K562 (cell line): ENCODE measurements around the gene TDRD9. TPM values are rescaled to one million over a fixed set of nuclear protein-coding genes. Genes with fewer than 3 reads are reported as not detected.

Experiments used
- ATAC-seq: fragments of 200-7000 bp; cut with Tn5 transposase; 3 replicates; pipeline ENCODE4 v1.9.1; 2020; ENCODE audit warnings: moderate library complexity
- BruUV-seq: library from RNA; stranded (reverse); fragments of 400-500 nt; replicated peaks from 2 replicates; lab custom pipeline; 2021; lab: Mats Ljungman, UMichigan
- CTCF ChIA-PET: fragments of 300-600 bp; formaldehyde crosslinking; extraction: SDS; loops from one replicate; lab custom pipeline; 2021; ENCODE audit warnings: low intra/inter-chr PET ratio; lab: Yijun Ruan, JAX
- POLR2A ChIA-PET: fragments of 300-600, 350-650 bp; sonication (Branson Sonifier 250); formaldehyde crosslinking; extraction: SDS; loops from one replicate; lab custom pipeline; 2021; ENCODE audit warnings: antibody characterized with exemption, inconsistent platforms; lab: Yijun Ruan, JAX
- DNase-seq, 4 experiments: peaks; one replicate each; pipeline versions ENCODE4 v3.0.0 to v3.0.0-alpha.2; 2011 to 2018; ENCODE audit warnings: low spot score in 3 of 4, mixed read lengths in 3 of 4; ENCODE audit errors: extremely low read depth in 1 of 4
- FAIRE-seq: peaks from 2 replicates; lab custom pipeline; 2011; peaks lifted over from hg19 to GRCh38; lab: Jason Lieb, UNC
- H2AFZ ChIP-seq: 2 replicates; pipeline ENCODE4 v1.6.0; 2011; ENCODE audit warnings: low read depth, low read length, control low read depth, inconsistent platforms
- H3K27ac ChIP-seq: fragments of 200-600 bp; 3 replicates; pipeline ENCODE4 v1.8.0; 2011; ENCODE audit warnings: low read depth, mild to moderate bottlenecking, control low read depth, inconsistent platforms, low read length, moderate library complexity, mixed read lengths; ENCODE audit errors: extremely low read depth
- H3K27me3 ChIP-seq, 2 experiments: fragments of 300-600 bp in 1 of 2; 2 replicates in 1 of 2; 3 replicates in 1 of 2; pipeline versions ENCODE4 v1.6.0 to v1.8.0; 2011; ENCODE audit warnings: inconsistent platforms in 2 of 2, low read length in 2 of 2, mild to moderate bottlenecking in 1 of 2, mixed read lengths in 1 of 2, moderate library complexity in 1 of 2; ENCODE audit not compliant: control insufficient read depth in 2 of 2, insufficient read depth in 2 of 2
- H3K36me3 ChIP-seq: fragments of 300-600 bp; 3 replicates; pipeline ENCODE4 v1.8.0; 2011; ENCODE audit warnings: mild to moderate bottlenecking, low read length, inconsistent platforms; ENCODE audit not compliant: control insufficient read depth, insufficient read depth
- H3K4me1 ChIP-seq, 2 experiments: fragments of 200-600 bp in 1 of 2; replicated peaks in 1 of 2; 2 replicates in 1 of 2; 3 replicates in 1 of 2; pipeline versions ENCODE4 v1.5.1 to v1.8.0; 2011; ENCODE audit warnings: inconsistent platforms in 2 of 2, low read length in 2 of 2, mild to moderate bottlenecking in 1 of 2, mixed read lengths in 1 of 2, moderate library complexity in 1 of 2; ENCODE audit not compliant: control insufficient read depth in 2 of 2, insufficient read depth in 2 of 2
- H3K4me2 ChIP-seq: 2 replicates; pipeline ENCODE4 v1.6.1; 2011; ENCODE audit warnings: low read length, control low read depth, inconsistent platforms, mixed read lengths; ENCODE audit not compliant: insufficient read depth
- H3K4me3 ChIP-seq: fragments of 200-600 bp; sonication (generic), shearing (Covaris generic); 2 replicates; pipeline ENCODE4 v1.5.1; 2016; ENCODE audit warnings: control low read depth, inconsistent platforms
- H3K79me2 ChIP-seq: fragments of 200-600 bp; 3 replicates; pipeline ENCODE4 v1.8.0; 2011; ENCODE audit warnings: low read length, inconsistent platforms; ENCODE audit not compliant: control insufficient read depth, insufficient read depth
- H3K9ac ChIP-seq, 2 experiments: 2 replicates each; pipeline versions ENCODE4 v1.6.0 to v1.6.1; 2011; ENCODE audit warnings: low read depth in 2 of 2, low read length in 2 of 2, control low read depth in 1 of 2, inconsistent platforms in 1 of 2, mild to moderate bottlenecking in 1 of 2, mixed read lengths in 1 of 2; ENCODE audit not compliant: insufficient read depth in 1 of 2
- H3K9me1 ChIP-seq: one replicate; pipeline ENCODE4 v1.6.0; 2011; ENCODE audit warnings: inconsistent platforms, mild to moderate bottlenecking, low read length, moderate library complexity; ENCODE audit not compliant: control insufficient read depth, insufficient read depth
- H3K9me3 ChIP-seq: replicated peaks from 2 replicates; pipeline ENCODE4 v1.5.1; 2011; ENCODE audit warnings: low read depth, low read length, inconsistent platforms; ENCODE audit not compliant: control insufficient read depth, insufficient read depth
- H4K20me1 ChIP-seq: replicated peaks from 2 replicates; pipeline ENCODE4 v1.6.1; 2011; ENCODE audit warnings: low read length, inconsistent platforms, mixed read lengths; ENCODE audit not compliant: control insufficient read depth, insufficient read depth
- CGGBP1 ChIP-seq: fragments of 250-450 bp; sonication (Bioruptor Pico); IDR thresholded peaks from 2 replicates; pipeline ENCODE4 v1.9.0; 2021; ENCODE audit warnings: mild to moderate bottlenecking
- NRF1 ChIP-seq, 2 experiments: fragments of 450-650 bp; IDR thresholded peaks in 1 of 2; conservative IDR thresholded peaks in 1 of 2; 2 replicates each; pipeline ENCODE4 v1.6.1; 2014; ENCODE audit warnings: mild to moderate bottlenecking in 2 of 2
- RAD21 ChIP-seq, 2 experiments: fragments of 250-450 bp in 1 of 2; fragments of 450-650 bp in 1 of 2; sonication (Bioruptor Pico) in 1 of 2; formaldehyde crosslinking in 1 of 2; IDR thresholded peaks in 1 of 2; conservative IDR thresholded peaks in 1 of 2; 2 replicates each; pipeline versions ENCODE4 v1.4.0 to v1.8.0; 2020 to 2022; ENCODE audit warnings: mild to moderate bottlenecking in 2 of 2, moderate library complexity in 1 of 2
- TAF9B ChIP-seq: fragments of 450-650 bp; IDR thresholded peaks from 2 replicates; pipeline ENCODE4 v1.6.1; 2018; ENCODE audit warnings: mild to moderate bottlenecking; ENCODE audit not compliant: partially characterized antibody
- TRIM24 ChIP-seq, 2 experiments: fragments of 450-650 bp; IDR thresholded peaks; 2 replicates each; pipeline ENCODE4 v1.6.1; 2016
- ZMIZ1 ChIP-seq, 2 experiments: fragments of 150-350 bp in 1 of 2; IDR thresholded peaks; 2 replicates each; pipeline ENCODE4 v1.6.1; 2012 to 2016; ENCODE audit warnings: low read depth in 2 of 2, low read length in 2 of 2, mild to moderate bottlenecking in 1 of 2, moderate library complexity in 1 of 2
- WGBS: fragments of 100-300 bp; shearing (Covaris generic); methylation state at CpG from one replicate; pipeline ENCODE4 v1.1.6; 2016; ENCODE audit warnings: low coverage, mixed read lengths; ENCODE audit not compliant: insufficient coverage; ENCODE audit errors: missing lambda C conversion rate; 5-methylcytosine and 5-hydroxymethylcytosine counted together
- in situ Hi-C: fragments of 300-500 bp; cut with MboI; formaldehyde crosslinking; loops from 4 replicates; pipeline ENCODE4 v1.15.0; 2018; ENCODE audit warnings: inconsistent platforms, mixed read lengths
- intact Hi-C: fragments of 100-400 bp; cut with micrococcal nuclease; formaldehyde crosslinking; loops from 2 replicates; pipeline ENCODE4 v1.14.2; 2022
- polyA plus RNA-seq, 8 experiments: library from polyadenylated mRNA; depleted of rRNA in 4 of 8; stranded (reverse) in 5 of 8; unstranded in 3 of 8; fragments of >200 nt; fragmentation: Nextera tagmentation in 2 of 8; fragmentation: Illumina TruSeq in 1 of 8; extraction: Ambion mirVana in 2 of 8; extraction: Trizol in 1 of 8; gene quantifications; 2 replicates each; pipeline versions ENCODE4 v1.2.1 to v1.2.3, GENCODE V29; 2011 to 2014; ENCODE audit warnings: inconsistent platforms in 1 of 8, missing spikeins in 1 of 8
- total RNA-seq, 7 experiments: library from RNA; depleted of rRNA in 6 of 7; stranded (reverse); fragments of >200 nt in 6 of 7; fragmentation: Illumina TruSeq in 2 of 7; extraction: Trizol in 2 of 7; gene quantifications; 2 replicates each; pipeline versions ENCODE4 v1.2.1 to v1.2.3, GENCODE V29; 2011 to 2021; ENCODE audit warnings: low replicate concordance in 1 of 7
- TF ChIP-seq, protein P1 (sequence below): sonication (generic); formaldehyde crosslinking; IDR thresholded peaks from 2 replicates; pipeline ENCODE4 v1.8.0; 2022; ENCODE audit warnings: mild to moderate bottlenecking, missing genetic modification reagents
- TF ChIP-seq, protein P2 (sequence below): sonication (generic); formaldehyde crosslinking; IDR thresholded peaks from 2 replicates; pipeline ENCODE4 v1.8.0; 2022; ENCODE audit warnings: mild to moderate bottlenecking, missing genetic modification reagents

Gene TDRD9
- total and polyA plus RNA-seq, 9 of the 15 experiments (the other 6 are each of a cell fraction or from before 2014, with no cell fraction given), result 0.04 to 0.14 (median 0.04) TPM; not detected in 5

GRCh38 chr14:104101086-104101621, 172.9 kb downstream of the TDRD9 start:
- H3K9me3 ChIP-seq, result no peaks in the 10 kb centered on the region
- CTCF ChIA-PET, result no interaction called here
- peaks cover 0 to 25% of the 10 kb centered on the region in 2 experiments; a peak in 1 of 5 replicates for H3K27me3 ChIP-seq
- H2AFZ ChIP-seq, result no peak overlapping the region
- FAIRE-seq (no peak), DNase-seq (no peak), ATAC-seq (no peak)
- POLR2A ChIA-PET, result interaction anchor here (0.6 kb wide), 1 partner anchor 479 kb away, joined by 4 read pairs; no protein-coding TSS in a partner anchor
- peaks cover 0 to 5% of the 10 kb centered on the region in 2 experiments; a peak in 2 of 5 replicates for H3K4me1 ChIP-seq
- no peak overlapping the region for H3K4me2 ChIP-seq
- 4% methylated on average over 15 of the region's 16 CpGs for WGBS
- no peaks in the 10 kb centered on the region for H3K9me1 ChIP-seq
- no peak overlapping the region for H3K4me3 ChIP-seq
- in situ Hi-C loops, result no loop called here
- H3K79me2 ChIP-seq, result no peaks in the 10 kb centered on the region
- H3K36me3 ChIP-seq, result no peaks in the 10 kb centered on the region
- intact Hi-C loops, result no loop called here
- H3K9ac ChIP-seq, result no peak overlapping the region
- no peak overlapping the region for H3K27ac ChIP-seq
- BruUV-seq, result no TSS peak
- no peaks in the 10 kb centered on the region for H4K20me1 ChIP-seq
- TF ChIP-seq NRF1 (conservative IDR thresholded peaks at IDR 0.05 in 1 of 2, IDR thresholded peaks at IDR 0.05 in 1 of 2), result no peak
- no peak for TF ChIP-seq RAD21 (CRISPR knock-in tag; conservative IDR thresholded peaks at IDR 0.05 in 1 of 2, IDR thresholded peaks at IDR 0.05 in 1 of 2)
- TF ChIP-seq, protein P1, sequence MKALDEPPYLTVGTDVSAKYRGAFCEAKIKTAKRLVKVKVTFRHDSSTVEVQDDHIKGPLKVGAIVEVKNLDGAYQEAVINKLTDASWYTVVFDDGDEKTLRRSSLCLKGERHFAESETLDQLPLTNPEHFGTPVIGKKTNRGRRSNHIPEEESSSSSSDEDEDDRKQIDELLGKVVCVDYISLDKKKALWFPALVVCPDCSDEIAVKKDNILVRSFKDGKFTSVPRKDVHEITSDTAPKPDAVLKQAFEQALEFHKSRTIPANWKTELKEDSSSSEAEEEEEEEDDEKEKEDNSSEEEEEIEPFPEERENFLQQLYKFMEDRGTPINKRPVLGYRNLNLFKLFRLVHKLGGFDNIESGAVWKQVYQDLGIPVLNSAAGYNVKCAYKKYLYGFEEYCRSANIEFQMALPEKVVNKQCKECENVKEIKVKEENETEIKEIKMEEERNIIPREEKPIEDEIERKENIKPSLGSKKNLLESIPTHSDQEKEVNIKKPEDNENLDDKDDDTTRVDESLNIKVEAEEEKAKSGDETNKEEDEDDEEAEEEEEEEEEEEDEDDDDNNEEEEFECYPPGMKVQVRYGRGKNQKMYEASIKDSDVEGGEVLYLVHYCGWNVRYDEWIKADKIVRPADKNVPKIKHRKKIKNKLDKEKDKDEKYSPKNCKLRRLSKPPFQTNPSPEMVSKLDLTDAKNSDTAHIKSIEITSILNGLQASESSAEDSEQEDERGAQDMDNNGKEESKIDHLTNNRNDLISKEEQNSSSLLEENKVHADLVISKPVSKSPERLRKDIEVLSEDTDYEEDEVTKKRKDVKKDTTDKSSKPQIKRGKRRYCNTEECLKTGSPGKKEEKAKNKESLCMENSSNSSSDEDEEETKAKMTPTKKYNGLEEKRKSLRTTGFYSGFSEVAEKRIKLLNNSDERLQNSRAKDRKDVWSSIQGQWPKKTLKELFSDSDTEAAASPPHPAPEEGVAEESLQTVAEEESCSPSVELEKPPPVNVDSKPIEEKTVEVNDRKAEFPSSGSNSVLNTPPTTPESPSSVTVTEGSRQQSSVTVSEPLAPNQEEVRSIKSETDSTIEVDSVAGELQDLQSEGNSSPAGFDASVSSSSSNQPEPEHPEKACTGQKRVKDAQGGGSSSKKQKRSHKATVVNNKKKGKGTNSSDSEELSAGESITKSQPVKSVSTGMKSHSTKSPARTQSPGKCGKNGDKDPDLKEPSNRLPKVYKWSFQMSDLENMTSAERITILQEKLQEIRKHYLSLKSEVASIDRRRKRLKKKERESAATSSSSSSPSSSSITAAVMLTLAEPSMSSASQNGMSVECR, result no peak
- no peak for TF ChIP-seq TAF9B
- TF ChIP-seq, protein P2, sequence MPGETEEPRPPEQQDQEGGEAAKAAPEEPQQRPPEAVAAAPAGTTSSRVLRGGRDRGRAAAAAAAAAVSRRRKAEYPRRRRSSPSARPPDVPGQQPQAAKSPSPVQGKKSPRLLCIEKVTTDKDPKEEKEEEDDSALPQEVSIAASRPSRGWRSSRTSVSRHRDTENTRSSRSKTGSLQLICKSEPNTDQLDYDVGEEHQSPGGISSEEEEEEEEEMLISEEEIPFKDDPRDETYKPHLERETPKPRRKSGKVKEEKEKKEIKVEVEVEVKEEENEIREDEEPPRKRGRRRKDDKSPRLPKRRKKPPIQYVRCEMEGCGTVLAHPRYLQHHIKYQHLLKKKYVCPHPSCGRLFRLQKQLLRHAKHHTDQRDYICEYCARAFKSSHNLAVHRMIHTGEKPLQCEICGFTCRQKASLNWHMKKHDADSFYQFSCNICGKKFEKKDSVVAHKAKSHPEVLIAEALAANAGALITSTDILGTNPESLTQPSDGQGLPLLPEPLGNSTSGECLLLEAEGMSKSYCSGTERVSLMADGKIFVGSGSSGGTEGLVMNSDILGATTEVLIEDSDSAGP (CRISPR knock-in tag), result no peak
- no peak for TF ChIP-seq ZMIZ1 (IDR thresholded peaks at IDR 0.05; ENCODE audit: low read depth in 2 of 2, low read length in 2 of 2)
- no peak for TF ChIP-seq CGGBP1 (CRISPR knock-in tag)
- TF ChIP-seq TRIM24 (IDR thresholded peaks at IDR 0.05), result no peak
